22Rv1 (cell line): ENCODE measurements around the gene NUP160.
"Not testable (repeated sequence)": the region's sequence is repeated elsewhere in the genome, so short reads cannot be mapped to it uniquely, and the experiment has no call there.

Source experiments
- H3K27ac ChIP-seq: fragments of 450-650 bp; 2 replicates; pipeline ENCODE4 v1.5.1; 2017
- ZFX ChIP-seq: fragments of 450-650 bp; IDR thresholded peaks from 2 replicates; pipeline ENCODE4 v1.6.1; 2017; ENCODE audit warnings: antibody characterized with exemption, borderline replicate concordance
- TF ChIP-seq, protein P1 (sequence below): fragments of 450-650 bp; IDR thresholded peaks from 2 replicates; pipeline ENCODE4 v1.5.1; 2017; ENCODE audit warnings: mild to moderate bottlenecking

The NUP160 gene

DNA sequence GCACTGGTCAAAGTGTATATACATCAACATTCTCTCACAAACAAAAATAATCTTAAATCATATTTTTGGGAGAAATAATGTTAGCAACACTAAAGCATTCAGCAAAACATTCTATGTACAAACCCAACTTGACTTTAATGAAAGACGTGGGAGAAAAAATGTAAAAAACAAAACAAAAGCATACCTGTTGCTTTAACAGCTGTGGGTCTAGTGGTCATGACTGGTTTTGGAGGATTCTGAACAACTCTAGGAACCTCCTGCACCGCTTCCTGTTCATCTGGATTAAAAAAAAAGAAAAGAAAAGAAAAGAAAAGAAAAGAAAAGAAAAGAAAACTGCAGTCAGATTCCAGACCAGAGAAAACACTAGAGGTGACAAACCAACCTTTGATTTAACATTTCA is 83.1 kb downstream of the NUP160 start:
- no peak overlapping the region for H3K27ac ChIP-seq
- TF ChIP-seq, protein P1, sequence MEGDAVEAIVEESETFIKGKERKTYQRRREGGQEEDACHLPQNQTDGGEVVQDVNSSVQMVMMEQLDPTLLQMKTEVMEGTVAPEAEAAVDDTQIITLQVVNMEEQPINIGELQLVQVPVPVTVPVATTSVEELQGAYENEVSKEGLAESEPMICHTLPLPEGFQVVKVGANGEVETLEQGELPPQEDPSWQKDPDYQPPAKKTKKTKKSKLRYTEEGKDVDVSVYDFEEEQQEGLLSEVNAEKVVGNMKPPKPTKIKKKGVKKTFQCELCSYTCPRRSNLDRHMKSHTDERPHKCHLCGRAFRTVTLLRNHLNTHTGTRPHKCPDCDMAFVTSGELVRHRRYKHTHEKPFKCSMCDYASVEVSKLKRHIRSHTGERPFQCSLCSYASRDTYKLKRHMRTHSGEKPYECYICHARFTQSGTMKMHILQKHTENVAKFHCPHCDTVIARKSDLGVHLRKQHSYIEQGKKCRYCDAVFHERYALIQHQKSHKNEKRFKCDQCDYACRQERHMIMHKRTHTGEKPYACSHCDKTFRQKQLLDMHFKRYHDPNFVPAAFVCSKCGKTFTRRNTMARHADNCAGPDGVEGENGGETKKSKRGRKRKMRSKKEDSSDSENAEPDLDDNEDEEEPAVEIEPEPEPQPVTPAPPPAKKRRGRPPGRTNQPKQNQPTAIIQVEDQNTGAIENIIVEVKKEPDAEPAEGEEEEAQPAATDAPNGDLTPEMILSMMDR = no peak
- no peak for TF ChIP-seq ZFX

GRCh38 chr11:47759291-47759690 is 88.9 kb downstream of the NUP160 start:
- H3K27ac ChIP-seq = not testable (repeated sequence)

DNA sequence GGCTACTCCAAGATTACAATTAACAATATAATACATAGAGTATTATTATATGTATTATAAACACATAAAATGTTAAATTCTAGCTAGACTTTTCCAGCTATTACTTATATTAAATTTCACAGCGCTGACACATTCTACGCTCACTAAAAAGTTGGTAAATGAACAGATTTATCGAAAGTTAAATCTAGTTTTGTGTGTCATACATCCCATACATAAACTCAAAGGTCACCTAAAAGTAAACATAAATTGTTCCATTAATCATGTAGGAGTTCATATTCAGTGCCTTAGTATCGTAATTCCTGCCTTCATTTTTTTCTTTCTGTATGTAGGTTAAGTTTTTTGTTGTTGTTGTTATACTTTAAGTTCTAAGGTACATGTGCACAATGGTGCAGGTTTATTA is 91.9 kb downstream of the NUP160 start:
- no peak for TF ChIP-seq ZFX
- TF ChIP-seq, protein P1 = no peak
- H3K27ac ChIP-seq = 0 out of 2 replicates have a peak overlapping the region, but pooled peaks have one; percentile 20

- no peak for TF ChIP-seq ZFX
- TF ChIP-seq, protein P1 = no peak
- H3K27ac ChIP-seq = no peak overlapping the region
Observed at GRCh38 chr11:47750725-47751124, 97.4 kb downstream of the NUP160 start.

GRCh38 chr11:47742494-47742893 is 105.7 kb downstream of the NUP160 start:
- not testable (repeated sequence) for H3K27ac ChIP-seq

DNA sequence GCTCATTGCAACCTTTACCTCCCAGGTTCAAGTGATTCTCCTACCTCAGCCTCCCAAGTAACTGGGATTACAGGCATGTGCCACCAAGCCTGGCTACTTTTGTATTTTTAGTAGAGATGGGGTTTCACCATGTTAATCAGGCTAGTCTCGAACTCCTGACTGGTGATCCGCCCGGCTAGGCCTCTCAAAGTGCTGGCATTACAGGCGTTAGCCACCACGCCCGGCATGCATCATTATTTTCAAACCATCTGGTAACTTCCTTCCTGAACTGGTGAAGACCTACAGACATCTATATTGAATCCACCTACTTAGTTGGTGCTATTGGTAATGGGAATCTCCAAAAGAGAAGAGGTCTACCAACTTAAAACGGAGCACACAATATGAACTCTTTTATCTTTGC is 110.3 kb downstream of the NUP160 start:
- not testable (repeated sequence) for H3K27ac ChIP-seq

DNA sequence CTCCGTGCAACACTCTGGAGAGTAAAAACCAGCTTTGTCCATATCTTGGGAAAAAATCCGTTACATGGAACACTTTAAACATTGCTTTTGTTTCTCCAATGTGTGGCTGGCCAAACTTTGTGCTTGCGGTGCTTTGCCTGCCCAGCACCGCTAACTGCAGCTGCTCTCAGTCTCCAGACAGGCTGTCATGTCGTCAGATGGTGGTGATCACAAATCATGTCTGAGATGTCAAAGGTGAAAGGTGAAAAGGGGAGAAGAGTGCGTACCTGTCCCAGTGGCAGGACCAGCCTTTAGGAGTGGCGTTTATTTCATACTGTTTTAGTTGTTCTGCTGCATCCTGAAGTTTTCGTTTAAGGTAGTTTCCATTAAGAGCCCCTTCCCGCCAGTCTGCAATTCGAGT is 115.9 kb downstream of the NUP160 start:
- TF ChIP-seq ZFX = no peak
- TF ChIP-seq, protein P1 = no peak
- H3K27ac ChIP-seq = no peak overlapping the region

- TF ChIP-seq, protein P1 = no peak
- TF ChIP-seq ZFX = no peak
- no peak overlapping the region for H3K27ac ChIP-seq
Observed at GRCh38 chr11:47731475-47731874, 116.7 kb downstream of the NUP160 start.
